Sigmoid colon (tissue), 7 donors: Measurements from ENCODE around the gene GABBR2. TPM values are rescaled to one million over a fixed set of nuclear protein-coding genes. Genes with fewer than 3 reads are reported as not detected.
A peak's percentile ranks its signal among the peaks of the same experiment; 100 is the strongest.

ENCODE experiments used
- DNase-seq: peaks from one replicate; pipeline ENCODE4 v3.0.0-alpha.2; 2019
- H3K27ac ChIP-seq, 4 donors: fragments of 200-600 bp; sonication (generic); one replicate each; pipeline ENCODE4 v1.5.1; 2016 to 2019; ENCODE audit warnings: mild to moderate bottlenecking in 1 of 4
- H3K27me3 ChIP-seq, 3 donors: fragments of 200-600 bp; sonication (generic); one replicate each; pipeline ENCODE4 v1.5.1; 2019; ENCODE audit warnings: mild to moderate bottlenecking in 1 of 3
- H3K36me3 ChIP-seq, 4 donors: fragments of 200-600 bp; sonication (generic); one replicate each; pipeline ENCODE4 v1.5.1; 2016 to 2019
- H3K4me1 ChIP-seq, 4 donors: fragments of 200-600 bp; sonication (generic); one replicate each; pipeline ENCODE4 v1.5.1; 2017 to 2019
- H3K4me3 ChIP-seq, 4 donors: fragments of 200-600 bp; sonication (generic); one replicate each; pipeline ENCODE4 v1.5.1; 2017 to 2019; ENCODE audit warnings: mild to moderate bottlenecking in 2 of 4, moderate library complexity in 1 of 4
- H3K9me3 ChIP-seq, 4 donors: fragments of 200-600 bp in 3 of 4; sonication (generic) in 3 of 4; one replicate each; pipeline versions ENCODE4 v1.5.1 to v1.6.1; 2013 to 2019
- EP300 ChIP-seq, 4 donors: sonication (generic); formaldehyde crosslinking; IDR thresholded peaks; one replicate each; pipeline ENCODE4 v1.6.1; 2017; ENCODE audit warnings: antibody characterized with exemption in 4 of 4
- POLR2A ChIP-seq, 2 donors: fragments of 450-650 bp; IDR thresholded peaks; one replicate each; pipeline ENCODE4 v1.6.1; 2016; ENCODE audit warnings: antibody characterized with exemption in 2 of 2, mild to moderate bottlenecking in 2 of 2, moderate library complexity in 2 of 2
- POLR2AphosphoS5 ChIP-seq, 4 donors: sonication (generic); formaldehyde crosslinking; IDR thresholded peaks; one replicate each; pipeline ENCODE4 v1.6.1; 2017; ENCODE audit warnings: antibody characterized with exemption in 4 of 4
- WGBS, 2 donors: extraction: QIAGEN DNeasy Blood & Tissue Kit; methylation state at CpG; one replicate each; pipeline ENCODE4 v1.1.7; 2013; 5-methylcytosine and 5-hydroxymethylcytosine counted together
- intact Hi-C: fragments of 100-400 bp; cut with DNase I; formaldehyde crosslinking; loops from one replicate; pipeline ENCODE4 v1.15.1; 2023
- polyA plus RNA-seq, 3 donors: library from polyadenylated mRNA; stranded (reverse); fragments of 200-250 nt; gene quantifications; one replicate each; pipeline ENCODE4 v1.2.3, GENCODE V29; 2013
- total RNA-seq, 4 donors: library from RNA; depleted of rRNA; stranded (reverse); fragments of >200 nt; gene quantifications; one replicate each; pipeline ENCODE4 v1.1.0, GENCODE V29; 2016
- TF ChIP-seq, protein P1 (sequence below), 4 experiments: fragments of 450-650 bp in 3 of 4; fragments of 200-600 bp in 1 of 4; IDR thresholded peaks; one replicate each; pipeline ENCODE4 v1.5.1; 2016 to 2019; ENCODE audit warnings: antibody characterized with exemption in 4 of 4, mild to moderate bottlenecking in 3 of 4, moderate library complexity in 2 of 4
- donor health status: healthy with polysubstance abuse.
- donor health status: Bipolar disorder and iron deficiency.
- donor health status: healthy.

Gene GABBR2
- total and polyA plus RNA-seq, 7 donors = under 0.01 to 0.04 (median under 0.01) TPM; not detected in 4

DNA sequence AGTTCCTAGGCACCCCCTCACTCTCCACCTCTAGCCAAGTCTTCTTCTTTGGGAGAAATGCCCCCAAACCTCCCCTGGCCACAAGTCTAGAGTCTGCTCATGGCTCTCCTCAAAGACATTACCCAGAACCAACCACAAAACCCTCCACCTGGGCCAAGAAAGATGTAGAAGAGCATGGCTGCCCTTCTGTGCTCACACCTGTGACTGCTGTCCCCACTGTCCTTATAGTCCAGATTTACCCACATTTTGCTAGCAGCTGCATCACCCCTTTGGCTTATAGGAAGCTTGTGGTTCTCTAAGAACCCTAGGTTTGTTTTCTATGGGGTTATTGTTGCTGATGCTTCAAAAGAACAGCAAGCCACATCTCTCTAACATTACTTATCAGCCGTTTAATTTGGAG, 6.1 kb upstream of the GABBR2 start:
- Histone ChIP-seq H3K27ac (no peak overlapping the region), H3K27me3 (peaks cover 3 to 18% (median 8%) of the 10 kb centered on the region in 3 donors), H3K4me3 (no peak overlapping the region), H3K36me3 (no peaks in the 10 kb centered on the region), H3K9me3 (no peaks in the 10 kb centered on the region), H3K4me1 (no peaks in the 10 kb centered on the region)
- no peak for TF ChIP-seq EP300 (IDR thresholded peaks at IDR 0.05)
- TF ChIP-seq, protein P1, sequence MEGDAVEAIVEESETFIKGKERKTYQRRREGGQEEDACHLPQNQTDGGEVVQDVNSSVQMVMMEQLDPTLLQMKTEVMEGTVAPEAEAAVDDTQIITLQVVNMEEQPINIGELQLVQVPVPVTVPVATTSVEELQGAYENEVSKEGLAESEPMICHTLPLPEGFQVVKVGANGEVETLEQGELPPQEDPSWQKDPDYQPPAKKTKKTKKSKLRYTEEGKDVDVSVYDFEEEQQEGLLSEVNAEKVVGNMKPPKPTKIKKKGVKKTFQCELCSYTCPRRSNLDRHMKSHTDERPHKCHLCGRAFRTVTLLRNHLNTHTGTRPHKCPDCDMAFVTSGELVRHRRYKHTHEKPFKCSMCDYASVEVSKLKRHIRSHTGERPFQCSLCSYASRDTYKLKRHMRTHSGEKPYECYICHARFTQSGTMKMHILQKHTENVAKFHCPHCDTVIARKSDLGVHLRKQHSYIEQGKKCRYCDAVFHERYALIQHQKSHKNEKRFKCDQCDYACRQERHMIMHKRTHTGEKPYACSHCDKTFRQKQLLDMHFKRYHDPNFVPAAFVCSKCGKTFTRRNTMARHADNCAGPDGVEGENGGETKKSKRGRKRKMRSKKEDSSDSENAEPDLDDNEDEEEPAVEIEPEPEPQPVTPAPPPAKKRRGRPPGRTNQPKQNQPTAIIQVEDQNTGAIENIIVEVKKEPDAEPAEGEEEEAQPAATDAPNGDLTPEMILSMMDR (IDR thresholded peaks at IDR 0.05) = no peak
- TF ChIP-seq POLR2AphosphoS5 (IDR thresholded peaks at IDR 0.05) = no peak
- TF ChIP-seq POLR2A (IDR thresholded peaks at IDR 0.05) = no peak
- no peak for DNase-seq
- intact Hi-C loops = no loop called here
- 39 to 57% methylated on average over 1 of the region's 1 CpG for WGBS, 2 donors

DNA sequence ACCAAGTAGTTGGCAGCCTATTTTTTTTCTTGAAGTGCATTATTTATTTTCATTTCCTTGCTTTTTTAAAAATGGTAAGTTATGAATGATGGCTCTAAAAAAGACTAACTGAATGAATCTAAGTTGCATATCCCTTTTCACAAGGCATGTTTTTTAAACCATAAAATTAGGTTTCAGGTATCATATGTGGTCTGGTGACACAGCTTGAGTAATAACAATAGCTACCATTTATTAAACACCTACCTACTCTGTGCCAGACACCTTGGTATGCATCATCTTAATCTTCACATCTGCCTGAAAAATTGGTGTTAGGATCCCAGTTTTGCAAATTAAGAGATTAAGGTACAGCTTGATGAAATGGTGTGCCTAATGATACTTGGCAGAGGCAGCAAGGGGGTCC, 4.3 kb upstream of the GABBR2 start:
- peaks cover 0 to 13% (median 11%) of the 10 kb centered on the region in 4 donors for H3K4me1 ChIP-seq
- no peak overlapping the region for H3K4me3 ChIP-seq
- no peaks in the 10 kb centered on the region for H3K9me3 ChIP-seq
- TF ChIP-seq EP300 (IDR thresholded peaks at IDR 0.05) = no peak
- TF ChIP-seq, protein P1 (IDR thresholded peaks at IDR 0.05) = no peak
- no peak for TF ChIP-seq POLR2A (IDR thresholded peaks at IDR 0.05)
- TF ChIP-seq POLR2AphosphoS5 (IDR thresholded peaks at IDR 0.05) = no peak
- no peaks in the 10 kb centered on the region for H3K36me3 ChIP-seq
- intact Hi-C loops = no loop called here
- DNase-seq = no peak
- peaks cover 16 to 35% (median 23%) of the 10 kb centered on the region in 3 donors for H3K27me3 ChIP-seq
- H3K27ac ChIP-seq = no peak overlapping the region

DNA sequence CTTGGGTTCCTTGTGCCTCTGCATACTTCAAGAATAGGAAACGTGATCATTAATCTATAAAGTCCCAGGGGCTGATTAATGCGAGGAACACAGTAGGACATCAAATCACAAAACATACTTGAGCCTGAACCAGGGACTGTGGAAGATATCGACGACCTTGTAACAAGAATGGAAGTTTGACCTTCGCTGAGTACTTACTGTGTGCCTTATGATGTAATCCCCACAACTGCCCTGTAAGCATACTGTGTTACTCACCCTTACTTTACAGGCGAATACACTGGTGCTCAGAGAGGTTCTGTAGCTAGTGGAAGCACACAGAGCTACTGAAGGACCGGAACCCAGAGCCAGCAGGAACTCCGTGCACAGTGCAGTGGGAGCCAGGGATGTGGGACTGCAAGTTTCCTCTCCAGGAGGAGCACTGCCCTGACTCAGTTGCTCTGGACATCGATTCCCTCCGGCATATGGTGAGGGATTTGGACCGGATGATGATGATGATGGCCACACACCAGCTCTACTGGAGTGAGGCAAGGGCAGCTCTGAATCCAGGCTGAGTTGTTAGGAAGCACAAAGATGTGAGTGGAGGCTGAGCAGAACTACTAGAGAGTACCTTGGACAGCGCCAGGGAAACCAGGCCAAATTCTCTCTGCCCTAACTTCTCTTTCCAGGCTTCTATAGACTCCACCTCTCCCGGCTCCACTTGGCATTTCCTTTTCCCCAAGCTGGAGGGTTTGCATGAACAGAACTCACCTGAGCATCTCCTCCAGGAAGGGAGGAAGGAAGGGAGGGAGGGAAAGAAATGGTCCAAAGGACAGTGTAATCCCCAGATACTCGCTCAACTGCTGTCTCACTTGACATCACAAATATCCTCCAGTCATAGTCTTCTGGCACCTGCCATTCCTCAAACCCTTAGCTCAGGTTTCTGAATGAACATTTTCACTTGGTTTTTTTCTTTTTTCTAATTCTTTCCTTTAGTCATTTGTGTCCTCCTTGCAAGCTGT, 1.5 kb upstream of the GABBR2 start:
- intact Hi-C loops = no loop called here
- 64 to 68% methylated on average over 14 of the region's 14 CpGs for WGBS, 2 donors
- Histone ChIP-seq H3K9me3 (no peaks in the 10 kb centered on the region), H3K27ac (no peak overlapping the region), H3K4me1 (peaks cover 0 to 24% (median 20%) of the 10 kb centered on the region in 4 donors), H3K36me3 (no peaks in the 10 kb centered on the region), H3K27me3 (peaks cover 29 to 62% (median 48%) of the 10 kb centered on the region in 3 donors), H3K4me3 (no peak overlapping the region)
- TF ChIP-seq POLR2AphosphoS5 (IDR thresholded peaks at IDR 0.05) (no peak), EP300 (IDR thresholded peaks at IDR 0.05) (no peak), POLR2A (IDR thresholded peaks at IDR 0.05) (no peak)
- TF ChIP-seq, protein P1 (IDR thresholded peaks at IDR 0.05) = no peak
- DNase-seq = no peak

DNA sequence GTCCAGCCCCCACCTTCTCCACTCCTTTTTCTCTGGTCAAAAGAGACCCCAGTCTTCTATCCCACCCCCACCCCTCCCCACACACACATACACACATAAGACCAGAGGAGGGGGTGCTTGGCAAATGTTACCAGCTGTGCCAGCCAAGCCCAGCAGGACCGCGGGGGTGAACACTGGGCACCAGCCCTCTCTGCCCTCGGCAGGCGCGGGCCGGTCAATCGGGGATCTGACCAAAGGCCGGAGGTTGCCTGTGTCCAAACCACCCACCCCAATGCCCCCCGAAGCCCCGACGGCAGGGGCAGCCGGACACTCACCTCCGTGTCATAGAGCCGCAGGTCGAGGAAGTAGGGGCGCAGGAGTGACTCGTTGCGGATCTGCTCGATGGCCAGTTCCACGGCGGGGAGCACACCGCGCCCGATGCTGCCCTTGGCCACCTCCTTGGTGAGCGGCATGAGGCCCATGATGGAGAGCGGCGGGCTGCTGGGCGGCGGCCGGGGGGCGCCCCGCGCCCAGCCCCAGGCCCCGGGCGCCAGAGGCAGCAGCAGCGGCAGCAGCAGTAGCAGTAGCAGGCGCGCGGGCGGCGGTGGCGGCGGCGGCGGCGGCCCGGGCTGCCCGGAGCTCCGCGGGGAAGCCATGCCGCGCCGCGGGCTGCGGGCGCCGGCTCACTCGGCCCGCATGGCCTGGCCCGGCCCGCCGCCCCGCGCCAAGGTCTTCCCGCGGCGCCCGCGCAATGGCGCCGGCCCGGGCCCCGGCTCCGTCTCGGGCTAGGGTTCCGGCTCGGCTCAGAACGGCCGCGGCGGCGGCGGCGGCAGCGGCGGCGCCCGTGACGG, 417 bp downstream of the GABBR2 start:
- no peak for TF ChIP-seq POLR2AphosphoS5 (IDR thresholded peaks at IDR 0.05)
- TF ChIP-seq EP300 (IDR thresholded peaks at IDR 0.05) = no peak
- TF ChIP-seq, protein P1 (IDR thresholded peaks at IDR 0.05) = no peak
- no peak for TF ChIP-seq POLR2A (IDR thresholded peaks at IDR 0.05)
- peaks cover 29 to 69% (median 52%) of the 10 kb centered on the region in 3 donors for H3K27me3 ChIP-seq
- intact Hi-C loops = no loop called here

More for the DNA sequence above, 417 bp downstream of the GABBR2 start:
- Histone ChIP-seq H3K27ac (no peak overlapping the region), H3K4me1 (peaks cover 0 to 24% (median 20%) of the 10 kb centered on the region in 4 donors), H3K9me3 (no peaks in the 10 kb centered on the region), H3K36me3 (no peaks in the 10 kb centered on the region), H3K4me3 (peak overlapping the region in 3 of 4 donors; percentile 25 to 48 (median 43))
- 3 to 4% methylated on average over 89 of the region's 89 CpGs for WGBS, 2 donors
- no peak for DNase-seq
